ENCODE measurements around the gene PLXNC1. TPM values are rescaled to one million over a fixed set of nuclear protein-coding genes. Genes with fewer than 3 reads are reported as not detected.

The PLXNC1 gene
- total and polyA plus RNA-seq, 2 donors (not counting 1 experiment from before 2014, with no cell fraction given), result 9.7 to 33.6 TPM

DNA sequence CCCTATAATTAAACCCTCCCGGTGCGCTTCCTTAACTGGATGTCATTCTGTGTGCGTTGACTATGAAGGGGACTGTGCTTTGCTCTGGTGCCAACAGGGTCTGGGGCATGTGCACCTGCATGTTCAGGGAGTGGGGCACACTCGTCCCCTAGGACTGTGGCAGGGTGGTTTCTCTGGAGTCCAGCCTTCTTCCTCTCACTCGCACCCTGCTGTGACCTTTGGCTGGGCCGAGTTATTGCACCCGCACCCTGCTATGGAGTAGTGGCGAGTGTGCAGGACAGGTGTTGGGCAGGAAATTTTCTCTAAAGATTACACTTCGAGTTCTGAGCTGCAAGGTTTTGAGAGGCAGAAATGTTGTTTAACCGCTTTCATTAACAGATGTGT, 138.9 kb downstream of the PLXNC1 start:
- Histone ChIP-seq H3K4me1 (ENCODE audit: control insufficient read depth in 2 of 2, insufficient read depth in 2 of 2, low read length in 2 of 2) (peaks cover 9 to 20% of the 10 kb centered on the region in 2 donors), H3K27me3 (replicated peaks in 1 of 4; ENCODE audit: control extremely low read depth in 1 of 4, control insufficient read depth in 3 of 4, insufficient read depth in 4 of 4, low read length in 3 of 4) (no peaks in the 10 kb centered on the region), H2AFZ (ENCODE audit: insufficient read depth, low read depth, low read length, poor library complexity, severe bottlenecking) (no peak overlapping the region), H4K20me1 (ENCODE audit: control insufficient read depth, insufficient read depth, low read length, poor library complexity, severe bottlenecking) (no peaks in the 10 kb centered on the region), H3K27ac (ENCODE audit: low read length in 2 of 2) (peak overlapping the region in 1 of 2 donors; percentile 2), H3K9me3 (ENCODE audit: control extremely low read depth in 1 of 3, control insufficient read depth in 2 of 3, insufficient read depth in 1 of 3, low read length in 2 of 3) (no peaks in the 10 kb centered on the region), H3K4me2 (replicated peaks; ENCODE audit: low read depth, low read length, poor library complexity, severe bottlenecking) (no peak overlapping the region), H3K36me3 (replicated peaks in 1 of 2; ENCODE audit: control extremely low read depth in 1 of 2, control insufficient read depth in 1 of 2, extremely low read depth in 1 of 2, insufficient read depth in 2 of 2, low read length in 1 of 2) (peaks cover 1 to 40% of the 10 kb centered on the region in 2 experiments), H3K9ac (ENCODE audit: low read length) (no peak overlapping the region), H3K4me3 (ENCODE audit: control extremely low read depth in 1 of 5, extremely low read depth in 1 of 5, insufficient read depth in 1 of 5, low read depth in 2 of 5, low read length in 4 of 5) (no peak overlapping the region), H3K79me2 (ENCODE audit: control insufficient read depth, insufficient read depth, low read length) (no peaks in the 10 kb centered on the region)
- Mint-ChIP-seq H3K4me1 (peaks cover 17% of the 10 kb centered on the region), H3K27me3 (no peaks in the 10 kb centered on the region), H3K9me3 (ENCODE audit: insufficient read depth) (no peaks in the 10 kb centered on the region), H3K4me3 (no peak overlapping the region), H3K27ac (peak overlapping the region; percentile 80)
- CTCF ChIA-PET, result interaction anchor here (0.8 kb wide), 1 partner anchor 152 kb away, joined by 3 read pairs; no protein-coding TSS in a partner anchor
- intact Hi-C loops (cut with micrococcal nuclease), result no loop called here
- POLR2A ChIA-PET, result no interaction called here
- DNase-seq (no peak), ATAC-seq (ENCODE audit: low read depth) (no peak)
- TF ChIP-seq, protein P1, sequence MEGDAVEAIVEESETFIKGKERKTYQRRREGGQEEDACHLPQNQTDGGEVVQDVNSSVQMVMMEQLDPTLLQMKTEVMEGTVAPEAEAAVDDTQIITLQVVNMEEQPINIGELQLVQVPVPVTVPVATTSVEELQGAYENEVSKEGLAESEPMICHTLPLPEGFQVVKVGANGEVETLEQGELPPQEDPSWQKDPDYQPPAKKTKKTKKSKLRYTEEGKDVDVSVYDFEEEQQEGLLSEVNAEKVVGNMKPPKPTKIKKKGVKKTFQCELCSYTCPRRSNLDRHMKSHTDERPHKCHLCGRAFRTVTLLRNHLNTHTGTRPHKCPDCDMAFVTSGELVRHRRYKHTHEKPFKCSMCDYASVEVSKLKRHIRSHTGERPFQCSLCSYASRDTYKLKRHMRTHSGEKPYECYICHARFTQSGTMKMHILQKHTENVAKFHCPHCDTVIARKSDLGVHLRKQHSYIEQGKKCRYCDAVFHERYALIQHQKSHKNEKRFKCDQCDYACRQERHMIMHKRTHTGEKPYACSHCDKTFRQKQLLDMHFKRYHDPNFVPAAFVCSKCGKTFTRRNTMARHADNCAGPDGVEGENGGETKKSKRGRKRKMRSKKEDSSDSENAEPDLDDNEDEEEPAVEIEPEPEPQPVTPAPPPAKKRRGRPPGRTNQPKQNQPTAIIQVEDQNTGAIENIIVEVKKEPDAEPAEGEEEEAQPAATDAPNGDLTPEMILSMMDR (IDR thresholded peaks at IDR 0.05), result no peak
- TF ChIP-seq EZH2 (IDR thresholded peaks at IDR 0.05; ENCODE audit: borderline replicate concordance, insufficient read depth, low read depth, low read length, poor library complexity, severe bottlenecking), result no peak
- 48% methylated on average over 5 of the region's 10 CpGs for WGBS (ENCODE audit: insufficient coverage)

DNA sequence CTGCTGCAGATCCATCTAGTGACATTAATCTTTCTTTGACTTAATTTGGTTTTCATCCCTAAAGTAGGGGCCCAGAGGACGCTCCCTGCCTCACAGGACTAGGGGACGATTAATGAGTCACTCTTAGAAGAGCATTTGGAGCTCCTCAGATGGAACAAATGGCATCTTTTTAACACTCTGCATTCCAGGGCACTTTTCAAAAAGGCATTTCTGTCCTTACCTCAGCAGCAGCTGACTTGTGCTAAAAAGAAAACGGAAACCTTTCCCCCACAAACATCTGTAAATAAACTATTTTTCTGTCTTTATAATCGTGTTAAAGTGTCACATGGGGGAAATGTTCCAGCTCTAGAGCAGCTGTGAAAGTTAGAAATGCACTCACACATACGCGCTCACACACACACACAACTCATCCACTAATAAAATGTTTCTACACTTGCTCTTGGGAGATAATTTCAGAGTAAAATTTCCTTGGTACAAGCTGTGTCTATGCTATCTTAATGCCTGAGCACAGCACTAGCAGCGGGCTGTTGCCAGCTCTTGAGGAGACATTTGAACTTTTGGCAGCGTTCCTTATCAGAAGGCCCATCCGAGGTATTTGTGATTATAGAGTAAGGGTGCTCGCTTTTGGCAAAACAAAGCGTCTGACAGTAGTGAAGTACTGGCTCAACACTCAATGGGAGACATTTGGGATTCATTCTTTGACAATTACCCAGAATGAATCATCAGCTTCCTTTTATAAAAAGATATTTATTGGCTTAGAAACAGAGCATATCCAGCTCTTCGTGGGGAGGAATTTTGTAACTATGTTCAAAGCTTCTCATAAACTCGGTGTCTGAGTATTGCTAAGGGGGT, 141.3 kb downstream of the PLXNC1 start:
- H3K4me3 Mint-ChIP-seq, result no peak overlapping the region
- no peaks in the 10 kb centered on the region for H3K27me3 Mint-ChIP-seq

More for the DNA sequence above, 141.3 kb downstream of the PLXNC1 start:
- Histone ChIP-seq H3K9me3 (ENCODE audit: control extremely low read depth in 1 of 3, control insufficient read depth in 2 of 3, insufficient read depth in 1 of 3, low read length in 2 of 3) (no peaks in the 10 kb centered on the region), H3K36me3 (replicated peaks in 1 of 2; ENCODE audit: control extremely low read depth in 1 of 2, control insufficient read depth in 1 of 2, extremely low read depth in 1 of 2, insufficient read depth in 2 of 2, low read length in 1 of 2) (peaks cover 1 to 41% of the 10 kb centered on the region in 2 experiments), H4K20me1 (ENCODE audit: control insufficient read depth, insufficient read depth, low read length, poor library complexity, severe bottlenecking) (no peaks in the 10 kb centered on the region), H3K4me2 (replicated peaks; ENCODE audit: low read depth, low read length, poor library complexity, severe bottlenecking) (no peak overlapping the region), H3K27me3 (replicated peaks in 1 of 4; ENCODE audit: control extremely low read depth in 1 of 4, control insufficient read depth in 3 of 4, insufficient read depth in 4 of 4, low read length in 3 of 4) (no peaks in the 10 kb centered on the region), H3K27ac (ENCODE audit: low read length in 2 of 2) (peak overlapping the region in 1 of 2 donors; percentile 51), H3K9ac (ENCODE audit: low read length) (no peak overlapping the region), H3K79me2 (ENCODE audit: control insufficient read depth, insufficient read depth, low read length) (peaks cover 3% of the 10 kb centered on the region), H2AFZ (ENCODE audit: insufficient read depth, low read depth, low read length, poor library complexity, severe bottlenecking) (no peak overlapping the region), H3K4me1 (ENCODE audit: control insufficient read depth in 2 of 2, insufficient read depth in 2 of 2, low read length in 2 of 2) (peaks cover 3 to 11% of the 10 kb centered on the region in 2 donors), H3K4me3 (ENCODE audit: control extremely low read depth in 1 of 5, extremely low read depth in 1 of 5, insufficient read depth in 1 of 5, low read depth in 2 of 5, low read length in 4 of 5) (no peak overlapping the region)
- DNase-seq, result no peak
- H3K4me1 Mint-ChIP-seq, result peaks cover 11% of the 10 kb centered on the region
- WGBS (ENCODE audit: insufficient coverage), result 98% methylated on average over 5 of the region's 13 CpGs
- TF ChIP-seq, protein P1 (IDR thresholded peaks at IDR 0.05), result no peak
- no peak for TF ChIP-seq EZH2 (IDR thresholded peaks at IDR 0.05; ENCODE audit: borderline replicate concordance, insufficient read depth, low read depth, low read length, poor library complexity, severe bottlenecking)
- peak overlapping the region; percentile 68 for H3K27ac Mint-ChIP-seq
- POLR2A ChIA-PET, result no interaction called here
- CTCF ChIA-PET, result interaction anchor here (0.6 kb wide), 1 partner anchor 1365 kb away, joined by 3 read pairs; no protein-coding TSS in a partner anchor
- ATAC-seq (ENCODE audit: low read depth), result no peak
- intact Hi-C loops (cut with micrococcal nuclease), result loop anchor here (10.0 kb wide), 1 partner anchor 85 kb away; no protein-coding TSS in a partner anchor
- H3K9me3 Mint-ChIP-seq (ENCODE audit: insufficient read depth), result no peaks in the 10 kb centered on the region

All from B cell (primary cell).